NCI-H1105 treated with DMSO at 0.1 percent for 48 hours (cell line): ENCODE results near the gene FBXW4.
A peak's percentile ranks its signal among the peaks of the same experiment; 100 is the strongest.

Source experiments
- DNase-seq: peaks from one replicate; lab custom pipeline; 2025; lab: John Stamatoyannopoulos, UW

Gene FBXW4

GRCh38 chr10:101694674-101695403 lies at the start of gene FBXW4:
Gene FBXW4, minus strand, starts transcription at chr10:101695170. Its CDS starts 65 bp downstream, at chr10:101695105.
- DNase-seq, result no peak

- no peak for DNase-seq
Observed at GRCh38 chr10:101744267-101744666, 49.3 kb upstream of the FBXW4 start.

GRCh38 chr10:101741938-101742337 lies 47.0 kb upstream of the FBXW4 start:
- DNase-seq, result no peak

- no peak for DNase-seq
Observed at GRCh38 chr10:101736666-101737065, 41.7 kb upstream of the FBXW4 start.

- DNase-seq, result no peak
Observed at GRCh38 chr10:101732096-101732495, 37.1 kb upstream of the FBXW4 start.

GRCh38 chr10:101726115-101726387 lies 31.1 kb upstream of the FBXW4 start:
- no peak for DNase-seq

GRCh38 chr10:101725296-101726114 lies 30.5 kb upstream of the FBXW4 start:
- DNase-seq, result no peak

GRCh38 chr10:101724446-101724845 lies 29.5 kb upstream of the FBXW4 start:
- no peak for DNase-seq

- DNase-seq, result no peak
Observed at GRCh38 chr10:101723176-101723575, 28.2 kb upstream of the FBXW4 start.

- no peak for DNase-seq
Observed at GRCh38 chr10:101721806-101722205, 26.8 kb upstream of the FBXW4 start.

GRCh38 chr10:101720606-101721230 lies 25.7 kb upstream of the FBXW4 start:
- no peak for DNase-seq

- no peak for DNase-seq
Observed at GRCh38 chr10:101718690-101719275, 23.8 kb upstream of the FBXW4 start.

- peak; percentile 18 for DNase-seq
Observed at GRCh38 chr10:101716891-101717659, 22.1 kb upstream of the FBXW4 start.

- DNase-seq, result no peak
Observed at GRCh38 chr10:101712997-101713396, 18.0 kb upstream of the FBXW4 start.

GRCh38 chr10:101710793-101711192 lies 15.8 kb upstream of the FBXW4 start:
- no peak for DNase-seq

- no peak for DNase-seq
Observed at GRCh38 chr10:101710059-101710695, 15.2 kb upstream of the FBXW4 start.

GRCh38 chr10:101709359-101710058 lies 14.5 kb upstream of the FBXW4 start:
- DNase-seq, result no peak

GRCh38 chr10:101708870-101709269 lies 13.9 kb upstream of the FBXW4 start:
- no peak for DNase-seq

GRCh38 chr10:101708073-101708472 lies 13.1 kb upstream of the FBXW4 start:
- no peak for DNase-seq

- no peak for DNase-seq
Observed at GRCh38 chr10:101704331-101704730, 9.4 kb upstream of the FBXW4 start.

GRCh38 chr10:101696632-101697031 lies 1.7 kb upstream of the FBXW4 start:
- DNase-seq, result no peak
